Upper lobe of left lung (tissue), 4 donors: ENCODE measurements around the gene GUCA2A.
A peak's percentile ranks its signal among the peaks of the same experiment; 100 is the strongest.

Experiments used
- CTCF ChIP-seq, 6 experiments: fragments of 450-650 bp in 4 of 6; fragments of 200-600 bp in 2 of 6; sonication (generic) in 2 of 6; IDR thresholded peaks; one replicate each; pipeline ENCODE4 v1.5.1; 2016 to 2019; ENCODE audit warnings: antibody characterized with exemption in 6 of 6
- EP300 ChIP-seq, 4 donors: sonication (generic); formaldehyde crosslinking; IDR thresholded peaks; one replicate each; pipeline ENCODE4 v1.5.1; 2017; ENCODE audit warnings: antibody characterized with exemption in 4 of 4, control low read depth in 2 of 4
- POLR2AphosphoS5 ChIP-seq, 2 donors: sonication (generic); formaldehyde crosslinking; IDR thresholded peaks; one replicate each; pipeline ENCODE4 v1.5.1; 2017; ENCODE audit warnings: antibody characterized with exemption in 2 of 2

- TF ChIP-seq CTCF (IDR thresholded peaks at IDR 0.05) (peak; percentile 81 to 94 (median 90)), POLR2AphosphoS5 (IDR thresholded peaks at IDR 0.05) (no peak), EP300 (IDR thresholded peaks at IDR 0.05) (no peak)
Observed at GRCh38 chr1:42173155-42173933, 8.8 kb upstream of the GUCA2A start.
